WTC11 (cell line): ENCODE data around the gene GIT1. TPM values are rescaled to one million over a fixed set of nuclear protein-coding genes. Genes with fewer than 3 reads are reported as not detected.

Source experiments
- CREB1 ChIP-seq: sonication (generic); formaldehyde crosslinking; IDR thresholded peaks from 2 replicates; pipeline ENCODE4 v1.8.0; 2023; ENCODE audit warnings: mild to moderate bottlenecking, missing genetic modification reagents
- E2F4 ChIP-seq: sonication (generic); formaldehyde crosslinking; IDR thresholded peaks from 2 replicates; pipeline ENCODE4 v1.8.1; 2022; ENCODE audit warnings: low read depth, mild to moderate bottlenecking, moderate library complexity, missing genetic modification reagents, borderline replicate concordance
- ESRRA ChIP-seq: sonication (generic); formaldehyde crosslinking; IDR thresholded peaks from 2 replicates; pipeline ENCODE4 v1.8.1; 2022; ENCODE audit warnings: mild to moderate bottlenecking, missing genetic modification reagents, borderline replicate concordance
- ETV6 ChIP-seq: sonication (generic); formaldehyde crosslinking; IDR thresholded peaks from 2 replicates; pipeline ENCODE4 v1.8.1; 2022; ENCODE audit warnings: mild to moderate bottlenecking, missing genetic modification reagents
- FOXK1 ChIP-seq: sonication (generic); formaldehyde crosslinking; IDR thresholded peaks from 2 replicates; pipeline ENCODE4 v1.8.0; 2022; ENCODE audit warnings: mild to moderate bottlenecking, moderate library complexity, missing genetic modification reagents
- FOXP1 ChIP-seq: sonication (generic); formaldehyde crosslinking; IDR thresholded peaks from 2 replicates; pipeline ENCODE4 v1.8.0; 2022; ENCODE audit warnings: missing genetic modification reagents, mild to moderate bottlenecking, moderate library complexity, borderline replicate concordance
- GRHL2 ChIP-seq: fragments of 250-450 bp; sonication (Bioruptor Pico); IDR thresholded peaks from 2 replicates; pipeline ENCODE4 v1.8.0; 2022; ENCODE audit warnings: mild to moderate bottlenecking, moderate library complexity; ENCODE audit not compliant: insufficient replicate concordance, severe bottlenecking
- HMGA2 ChIP-seq: fragments of 250-450 bp; sonication (Bioruptor Pico); IDR thresholded peaks from 2 replicates; pipeline ENCODE4 v1.4.0; 2021; ENCODE audit warnings: mild to moderate bottlenecking, moderate library complexity
- JUN ChIP-seq: sonication (generic); formaldehyde crosslinking; IDR thresholded peaks from 2 replicates; pipeline ENCODE4 v1.8.0; 2023; ENCODE audit warnings: mild to moderate bottlenecking, missing genetic modification reagents
- NFATC4 ChIP-seq: fragments of 250-450 bp; sonication (Bioruptor Pico); IDR thresholded peaks from 2 replicates; pipeline ENCODE4 v1.9.0; 2021; ENCODE audit warnings: mild to moderate bottlenecking
- NR1H2 ChIP-seq: sonication (generic); formaldehyde crosslinking; IDR thresholded peaks from 2 replicates; pipeline ENCODE4 v1.9.0; 2021; ENCODE audit warnings: mild to moderate bottlenecking, moderate library complexity, missing genetic modification reagents
- NR2C2 ChIP-seq: sonication (generic); formaldehyde crosslinking; IDR thresholded peaks from 2 replicates; pipeline ENCODE4 v1.8.0; 2022; ENCODE audit warnings: mild to moderate bottlenecking, missing genetic modification reagents
- PRDM15 ChIP-seq: sonication (generic); formaldehyde crosslinking; IDR thresholded peaks from 2 replicates; pipeline ENCODE4 v1.8.0; 2022; ENCODE audit warnings: missing genetic modification reagents
- RORB ChIP-seq: fragments of 250-450 bp; sonication (Bioruptor Pico); IDR thresholded peaks from 2 replicates; pipeline ENCODE4 v1.9.0; 2021; ENCODE audit warnings: mild to moderate bottlenecking
- TCF7 ChIP-seq: sonication (generic); formaldehyde crosslinking; IDR thresholded peaks from 2 replicates; pipeline ENCODE4 v1.8.0; 2022; ENCODE audit warnings: mild to moderate bottlenecking, low read depth, missing genetic modification reagents, moderate library complexity
- TEAD1 ChIP-seq: sonication (generic); formaldehyde crosslinking; IDR thresholded peaks from 2 replicates; pipeline ENCODE4 v1.8.0; 2022; ENCODE audit warnings: mild to moderate bottlenecking, missing genetic modification reagents
- ZNF317 ChIP-seq: sonication (generic); formaldehyde crosslinking; IDR thresholded peaks from 2 replicates; pipeline ENCODE4 v1.8.1; 2023; ENCODE audit warnings: low read depth, mild to moderate bottlenecking, moderate library complexity, missing genetic modification reagents, borderline replicate concordance
- ZNF396 ChIP-seq: fragments of 250-450 bp; sonication (Bioruptor Pico); IDR thresholded peaks from 2 replicates; pipeline ENCODE4 v1.8.0; 2021; ENCODE audit warnings: mild to moderate bottlenecking, moderate library complexity, borderline replicate concordance
- ZNF423 ChIP-seq: fragments of 250-450 bp; sonication (Bioruptor Pico); IDR thresholded peaks from 2 replicates; pipeline ENCODE4 v2.1.2; 2022; ENCODE audit warnings: mild to moderate bottlenecking, moderate library complexity
- ZNF425 ChIP-seq: fragments of 250-450 bp; sonication (Bioruptor Pico); conservative IDR thresholded peaks from 2 replicates; pipeline ENCODE4 v1.9.0; 2021; ENCODE audit warnings: mild to moderate bottlenecking
- ZNF671 ChIP-seq: fragments of 250-450 bp; sonication (Bioruptor Pico); IDR thresholded peaks from 2 replicates; pipeline ENCODE4 v1.8.0; 2021; ENCODE audit warnings: mild to moderate bottlenecking
- total RNA-seq: library from RNA; stranded (reverse); gene quantifications from 3 replicates; pipeline ENCODE4 v1.2.3, GENCODE V29; 2021
- TF ChIP-seq, protein P1 (sequence below): sonication (generic); formaldehyde crosslinking; IDR thresholded peaks from 2 replicates; pipeline ENCODE4 v1.8.0; 2023; ENCODE audit warnings: missing genetic modification reagents
- TF ChIP-seq, protein P2 (sequence below): sonication (generic); formaldehyde crosslinking; IDR thresholded peaks from 2 replicates; pipeline ENCODE4 v1.8.1; 2022; ENCODE audit warnings: mild to moderate bottlenecking, moderate library complexity, missing genetic modification reagents
- TF ChIP-seq, protein P3 (sequence below): sonication (generic); formaldehyde crosslinking; IDR thresholded peaks from 2 replicates; pipeline ENCODE4 v1.8.1; 2022; ENCODE audit warnings: low read depth, missing genetic modification reagents, borderline replicate concordance
- TF ChIP-seq, protein P4 (sequence below): fragments of 250-450 bp; sonication (Bioruptor Pico); IDR thresholded peaks from 2 replicates; pipeline ENCODE4 v1.8.0; 2021; ENCODE audit warnings: mild to moderate bottlenecking
- TF ChIP-seq, protein P5 (sequence below): sonication (generic); formaldehyde crosslinking; IDR thresholded peaks from 2 replicates; pipeline ENCODE4 v1.8.1; 2023; ENCODE audit warnings: mild to moderate bottlenecking, missing genetic modification reagents

Gene GIT1
- total RNA-seq, 1 experiment from 2014 or later = 66.9 TPM

DNA sequence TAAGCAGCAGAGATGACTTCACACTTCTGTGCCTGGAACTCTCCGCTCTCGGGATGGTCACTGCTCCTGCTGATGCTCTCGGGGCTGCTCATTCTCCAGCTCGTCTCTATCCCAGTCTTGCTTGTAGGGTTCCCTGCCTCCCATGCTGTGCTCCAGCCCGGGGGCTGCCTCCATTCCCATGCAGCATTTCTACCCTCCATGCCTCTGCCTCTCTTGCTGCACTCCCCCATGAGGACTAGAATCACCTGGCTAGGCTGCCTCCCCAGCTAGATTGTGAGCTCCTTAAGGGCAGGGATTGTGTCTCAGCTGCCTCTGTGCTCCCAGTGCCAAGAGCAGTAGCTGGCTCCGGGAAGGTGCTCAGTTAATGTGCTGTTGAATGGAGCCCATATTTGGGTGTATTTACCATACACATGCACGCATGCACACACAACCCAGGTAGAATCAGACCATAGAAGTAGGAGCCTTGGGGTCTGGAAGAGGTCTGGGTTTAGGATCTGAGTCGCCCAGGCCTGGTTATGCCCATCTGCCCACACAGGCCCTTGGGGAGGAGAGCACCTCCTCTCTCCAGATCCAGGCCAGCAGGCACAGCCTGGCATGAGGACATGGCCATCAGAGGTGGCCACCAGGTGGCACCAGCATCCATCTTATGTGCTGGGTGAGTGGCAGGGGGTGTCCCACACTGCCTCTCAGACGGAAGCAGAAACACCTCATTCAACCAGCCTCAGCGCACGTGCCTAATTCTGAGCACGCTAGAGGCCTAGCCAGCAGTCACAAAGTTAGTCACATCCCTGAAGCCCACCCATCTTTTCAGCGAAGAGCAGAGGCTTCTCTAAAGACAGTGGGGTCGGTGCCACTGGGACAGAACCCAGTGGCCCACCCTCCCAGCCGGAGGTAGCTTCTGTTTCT is 9.3 kb downstream of the GIT1 start (continued):
- TF ChIP-seq E2F4 (CRISPR knock-in tag) (no peak), TEAD1 (no peak), ZNF317 (no peak), CREB1 (no peak), GRHL2 (CRISPR knock-in tag) (no peak), ZNF425 (CRISPR knock-in tag) (no peak), NR2C2 (CRISPR knock-in tag) (no peak), RORB (no peak), HMGA2 (CRISPR knock-in tag) (no peak), FOXK1 (no peak), NFATC4 (no peak), ETV6 (no peak), ESRRA (CRISPR knock-in tag) (no peak), ZNF396 (CRISPR knock-in tag) (no peak), FOXP1 (CRISPR knock-in tag) (peak; percentile 34; the same call in 1 of the 2 replicates), ZNF423 (CRISPR knock-in tag) (no peak), ZNF671 (no peak), TCF7 (CRISPR knock-in tag) (no peak), JUN (CRISPR knock-in tag) (no peak), PRDM15 (CRISPR knock-in tag) (no peak), NR1H2 (CRISPR knock-in tag) (no peak)
- TF ChIP-seq, protein P1, sequence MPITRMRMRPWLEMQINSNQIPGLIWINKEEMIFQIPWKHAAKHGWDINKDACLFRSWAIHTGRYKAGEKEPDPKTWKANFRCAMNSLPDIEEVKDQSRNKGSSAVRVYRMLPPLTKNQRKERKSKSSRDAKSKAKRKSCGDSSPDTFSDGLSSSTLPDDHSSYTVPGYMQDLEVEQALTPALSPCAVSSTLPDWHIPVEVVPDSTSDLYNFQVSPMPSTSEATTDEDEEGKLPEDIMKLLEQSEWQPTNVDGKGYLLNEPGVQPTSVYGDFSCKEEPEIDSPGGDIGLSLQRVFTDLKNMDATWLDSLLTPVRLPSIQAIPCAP (CRISPR knock-in tag) = no peak
- TF ChIP-seq, protein P2, sequence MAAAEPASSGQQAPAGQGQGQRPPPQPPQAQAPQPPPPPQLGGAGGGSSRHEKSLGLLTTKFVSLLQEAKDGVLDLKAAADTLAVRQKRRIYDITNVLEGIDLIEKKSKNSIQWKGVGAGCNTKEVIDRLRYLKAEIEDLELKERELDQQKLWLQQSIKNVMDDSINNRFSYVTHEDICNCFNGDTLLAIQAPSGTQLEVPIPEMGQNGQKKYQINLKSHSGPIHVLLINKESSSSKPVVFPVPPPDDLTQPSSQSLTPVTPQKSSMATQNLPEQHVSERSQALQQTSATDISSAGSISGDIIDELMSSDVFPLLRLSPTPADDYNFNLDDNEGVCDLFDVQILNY = no peak
- TF ChIP-seq, protein P3, sequence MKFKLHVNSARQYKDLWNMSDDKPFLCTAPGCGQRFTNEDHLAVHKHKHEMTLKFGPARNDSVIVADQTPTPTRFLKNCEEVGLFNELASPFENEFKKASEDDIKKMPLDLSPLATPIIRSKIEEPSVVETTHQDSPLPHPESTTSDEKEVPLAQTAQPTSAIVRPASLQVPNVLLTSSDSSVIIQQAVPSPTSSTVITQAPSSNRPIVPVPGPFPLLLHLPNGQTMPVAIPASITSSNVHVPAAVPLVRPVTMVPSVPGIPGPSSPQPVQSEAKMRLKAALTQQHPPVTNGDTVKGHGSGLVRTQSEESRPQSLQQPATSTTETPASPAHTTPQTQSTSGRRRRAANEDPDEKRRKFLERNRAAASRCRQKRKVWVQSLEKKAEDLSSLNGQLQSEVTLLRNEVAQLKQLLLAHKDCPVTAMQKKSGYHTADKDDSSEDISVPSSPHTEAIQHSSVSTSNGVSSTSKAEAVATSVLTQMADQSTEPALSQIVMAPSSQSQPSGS (CRISPR knock-in tag) = no peak
- TF ChIP-seq, protein P4, sequence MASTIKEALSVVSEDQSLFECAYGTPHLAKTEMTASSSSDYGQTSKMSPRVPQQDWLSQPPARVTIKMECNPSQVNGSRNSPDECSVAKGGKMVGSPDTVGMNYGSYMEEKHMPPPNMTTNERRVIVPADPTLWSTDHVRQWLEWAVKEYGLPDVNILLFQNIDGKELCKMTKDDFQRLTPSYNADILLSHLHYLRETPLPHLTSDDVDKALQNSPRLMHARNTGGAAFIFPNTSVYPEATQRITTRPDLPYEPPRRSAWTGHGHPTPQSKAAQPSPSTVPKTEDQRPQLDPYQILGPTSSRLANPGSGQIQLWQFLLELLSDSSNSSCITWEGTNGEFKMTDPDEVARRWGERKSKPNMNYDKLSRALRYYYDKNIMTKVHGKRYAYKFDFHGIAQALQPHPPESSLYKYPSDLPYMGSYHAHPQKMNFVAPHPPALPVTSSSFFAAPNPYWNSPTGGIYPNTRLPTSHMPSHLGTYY (CRISPR knock-in tag) = no peak
- TF ChIP-seq, protein P5, sequence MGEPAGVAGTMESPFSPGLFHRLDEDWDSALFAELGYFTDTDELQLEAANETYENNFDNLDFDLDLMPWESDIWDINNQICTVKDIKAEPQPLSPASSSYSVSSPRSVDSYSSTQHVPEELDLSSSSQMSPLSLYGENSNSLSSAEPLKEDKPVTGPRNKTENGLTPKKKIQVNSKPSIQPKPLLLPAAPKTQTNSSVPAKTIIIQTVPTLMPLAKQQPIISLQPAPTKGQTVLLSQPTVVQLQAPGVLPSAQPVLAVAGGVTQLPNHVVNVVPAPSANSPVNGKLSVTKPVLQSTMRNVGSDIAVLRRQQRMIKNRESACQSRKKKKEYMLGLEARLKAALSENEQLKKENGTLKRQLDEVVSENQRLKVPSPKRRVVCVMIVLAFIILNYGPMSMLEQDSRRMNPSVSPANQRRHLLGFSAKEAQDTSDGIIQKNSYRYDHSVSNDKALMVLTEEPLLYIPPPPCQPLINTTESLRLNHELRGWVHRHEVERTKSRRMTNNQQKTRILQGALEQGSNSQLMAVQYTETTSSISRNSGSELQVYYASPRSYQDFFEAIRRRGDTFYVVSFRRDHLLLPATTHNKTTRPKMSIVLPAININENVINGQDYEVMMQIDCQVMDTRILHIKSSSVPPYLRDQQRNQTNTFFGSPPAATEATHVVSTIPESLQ (CRISPR knock-in tag) = no peak
